Measurements from ENCODE around the gene DYSF. TPM values are rescaled to one million over a fixed set of nuclear protein-coding genes. Genes with fewer than 3 reads are reported as not detected.

DYSF gene
- polyA plus RNA-seq, 1 donor from 2014 or later: 0.04 TPM

GRCh38 chr2:71598526-71598925 is 145.2 kb downstream of the DYSF start:
- Histone ChIP-seq H3K9me2 (ENCODE audit: insufficient read depth, low read length) (no peaks in the 10 kb centered on the region), H3K9me3 (ENCODE audit: low read length) (no peaks in the 10 kb centered on the region), H3K36me3 (ENCODE audit: insufficient read depth, low read length) (no peaks in the 10 kb centered on the region), H3K9ac (ENCODE audit: low read length) (no peak overlapping the region), H3K4me2 (ENCODE audit: low read length) (no peak overlapping the region), H3K4me3 (ENCODE audit: low read length) (no peak overlapping the region), H3K27ac (ENCODE audit: low read length) (no peak overlapping the region), H3K79me2 (replicated peaks; ENCODE audit: insufficient read depth, low read length) (no peaks in the 10 kb centered on the region), H4K20me1 (ENCODE audit: insufficient read depth) (no peaks in the 10 kb centered on the region), H2AFZ (ENCODE audit: low read depth, low read length) (no peak overlapping the region), H3K27me3 (ENCODE audit: insufficient read depth, low read depth, low read length) (no peaks in the 10 kb centered on the region), H3F3A (ENCODE audit: insufficient read depth, low read length, poor library complexity, severe bottlenecking) (no peaks in the 10 kb centered on the region)
- TF ChIP-seq SMC3 (conservative IDR thresholded peaks at IDR 0.05; ENCODE audit: poor library complexity) (no peak), CTCF (IDR thresholded peaks at IDR 0.05; ENCODE audit: poor library complexity, severe bottlenecking) (no peak), TAF1 (IDR thresholded peaks at IDR 0.05; ENCODE audit: low read depth) (no peak), POLR2AphosphoS5 (IDR thresholded peaks at IDR 0.05) (no peak), REST (IDR thresholded peaks at IDR 0.05; ENCODE audit: borderline replicate concordance) (no peak), RAD21 (conservative IDR thresholded peaks at IDR 0.05) (no peak), EP300 (conservative IDR thresholded peaks at IDR 0.05; ENCODE audit: poor library complexity, severe bottlenecking) (no peak), MXI1 (conservative IDR thresholded peaks at IDR 0.05; ENCODE audit: poor library complexity, severe bottlenecking) (no peak), EZH2 (IDR thresholded peaks at IDR 0.05; ENCODE audit: borderline replicate concordance, insufficient read depth, low read length, poor library complexity, severe bottlenecking) (no peak)

GRCh38 chr2:71599038-71599437 is 145.7 kb downstream of the DYSF start:
- Histone ChIP-seq H3K27ac (ENCODE audit: low read length) (no peak overlapping the region), H3F3A (ENCODE audit: insufficient read depth, low read length, poor library complexity, severe bottlenecking) (no peaks in the 10 kb centered on the region), H3K4me2 (ENCODE audit: low read length) (no peak overlapping the region), H3K9me3 (ENCODE audit: low read length) (no peaks in the 10 kb centered on the region), H3K27me3 (ENCODE audit: insufficient read depth, low read depth, low read length) (no peaks in the 10 kb centered on the region), H4K20me1 (ENCODE audit: insufficient read depth) (no peaks in the 10 kb centered on the region), H3K36me3 (ENCODE audit: insufficient read depth, low read length) (no peaks in the 10 kb centered on the region), H3K9ac (ENCODE audit: low read length) (no peak overlapping the region), H2AFZ (ENCODE audit: low read depth, low read length) (no peak overlapping the region), H3K4me3 (ENCODE audit: low read length) (no peak overlapping the region), H3K9me2 (ENCODE audit: insufficient read depth, low read length) (no peaks in the 10 kb centered on the region), H3K79me2 (replicated peaks; ENCODE audit: insufficient read depth, low read length) (no peaks in the 10 kb centered on the region)
- TF ChIP-seq MXI1 (conservative IDR thresholded peaks at IDR 0.05; ENCODE audit: poor library complexity, severe bottlenecking) (no peak), TAF1 (IDR thresholded peaks at IDR 0.05; ENCODE audit: low read depth) (no peak), RAD21 (conservative IDR thresholded peaks at IDR 0.05) (no peak), EP300 (conservative IDR thresholded peaks at IDR 0.05; ENCODE audit: poor library complexity, severe bottlenecking) (no peak), REST (IDR thresholded peaks at IDR 0.05; ENCODE audit: borderline replicate concordance) (no peak), EZH2 (IDR thresholded peaks at IDR 0.05; ENCODE audit: borderline replicate concordance, insufficient read depth, low read length, poor library complexity, severe bottlenecking) (no peak), POLR2AphosphoS5 (IDR thresholded peaks at IDR 0.05) (no peak)

Data from neural cell (in vitro differentiated cells).